HL-60 (cell line): ENCODE measurements around the gene ATG10.

ENCODE experiments used
- POLR2AphosphoS5 ChIP-seq: IDR thresholded peaks from 2 replicates; pipeline ENCODE4 v1.6.1; 2012; ENCODE audit warnings: low read depth
- TF ChIP-seq, protein P1 (sequence below): IDR thresholded peaks from one replicate; pipeline ENCODE4 v1.5.1; 2011; ENCODE audit warnings: low read length, control low read depth, inconsistent platforms; ENCODE audit not compliant: insufficient read depth
- TF ChIP-seq, protein P2 (sequence below): IDR thresholded peaks from 2 replicates; pipeline ENCODE4 v1.6.1; 2012; ENCODE audit warnings: low read depth; ENCODE audit not compliant: insufficient replicate concordance

DNA sequence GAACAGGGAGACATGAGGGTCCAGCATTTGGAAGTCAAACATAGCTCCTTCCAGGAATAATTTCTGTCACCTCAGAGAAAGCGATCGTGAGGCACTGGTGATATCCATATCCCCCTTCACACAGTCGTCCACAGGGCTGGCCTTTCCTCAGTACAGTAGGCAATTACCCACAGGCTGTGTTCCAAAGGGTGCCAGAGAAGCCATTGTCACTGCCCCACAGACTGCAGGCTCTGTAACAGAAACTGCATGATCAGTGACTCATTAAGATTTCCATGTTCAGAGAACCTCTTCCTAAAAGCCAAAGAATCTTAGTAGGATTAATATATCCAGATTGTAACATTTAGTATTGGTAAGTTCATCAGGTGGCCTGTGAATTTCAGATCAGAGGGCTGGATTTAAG, 178.7 kb downstream of the ATG10 start:
- TF ChIP-seq, protein P1, sequence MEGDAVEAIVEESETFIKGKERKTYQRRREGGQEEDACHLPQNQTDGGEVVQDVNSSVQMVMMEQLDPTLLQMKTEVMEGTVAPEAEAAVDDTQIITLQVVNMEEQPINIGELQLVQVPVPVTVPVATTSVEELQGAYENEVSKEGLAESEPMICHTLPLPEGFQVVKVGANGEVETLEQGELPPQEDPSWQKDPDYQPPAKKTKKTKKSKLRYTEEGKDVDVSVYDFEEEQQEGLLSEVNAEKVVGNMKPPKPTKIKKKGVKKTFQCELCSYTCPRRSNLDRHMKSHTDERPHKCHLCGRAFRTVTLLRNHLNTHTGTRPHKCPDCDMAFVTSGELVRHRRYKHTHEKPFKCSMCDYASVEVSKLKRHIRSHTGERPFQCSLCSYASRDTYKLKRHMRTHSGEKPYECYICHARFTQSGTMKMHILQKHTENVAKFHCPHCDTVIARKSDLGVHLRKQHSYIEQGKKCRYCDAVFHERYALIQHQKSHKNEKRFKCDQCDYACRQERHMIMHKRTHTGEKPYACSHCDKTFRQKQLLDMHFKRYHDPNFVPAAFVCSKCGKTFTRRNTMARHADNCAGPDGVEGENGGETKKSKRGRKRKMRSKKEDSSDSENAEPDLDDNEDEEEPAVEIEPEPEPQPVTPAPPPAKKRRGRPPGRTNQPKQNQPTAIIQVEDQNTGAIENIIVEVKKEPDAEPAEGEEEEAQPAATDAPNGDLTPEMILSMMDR, result no peak
- TF ChIP-seq POLR2AphosphoS5, result no peak
- TF ChIP-seq, protein P2, sequence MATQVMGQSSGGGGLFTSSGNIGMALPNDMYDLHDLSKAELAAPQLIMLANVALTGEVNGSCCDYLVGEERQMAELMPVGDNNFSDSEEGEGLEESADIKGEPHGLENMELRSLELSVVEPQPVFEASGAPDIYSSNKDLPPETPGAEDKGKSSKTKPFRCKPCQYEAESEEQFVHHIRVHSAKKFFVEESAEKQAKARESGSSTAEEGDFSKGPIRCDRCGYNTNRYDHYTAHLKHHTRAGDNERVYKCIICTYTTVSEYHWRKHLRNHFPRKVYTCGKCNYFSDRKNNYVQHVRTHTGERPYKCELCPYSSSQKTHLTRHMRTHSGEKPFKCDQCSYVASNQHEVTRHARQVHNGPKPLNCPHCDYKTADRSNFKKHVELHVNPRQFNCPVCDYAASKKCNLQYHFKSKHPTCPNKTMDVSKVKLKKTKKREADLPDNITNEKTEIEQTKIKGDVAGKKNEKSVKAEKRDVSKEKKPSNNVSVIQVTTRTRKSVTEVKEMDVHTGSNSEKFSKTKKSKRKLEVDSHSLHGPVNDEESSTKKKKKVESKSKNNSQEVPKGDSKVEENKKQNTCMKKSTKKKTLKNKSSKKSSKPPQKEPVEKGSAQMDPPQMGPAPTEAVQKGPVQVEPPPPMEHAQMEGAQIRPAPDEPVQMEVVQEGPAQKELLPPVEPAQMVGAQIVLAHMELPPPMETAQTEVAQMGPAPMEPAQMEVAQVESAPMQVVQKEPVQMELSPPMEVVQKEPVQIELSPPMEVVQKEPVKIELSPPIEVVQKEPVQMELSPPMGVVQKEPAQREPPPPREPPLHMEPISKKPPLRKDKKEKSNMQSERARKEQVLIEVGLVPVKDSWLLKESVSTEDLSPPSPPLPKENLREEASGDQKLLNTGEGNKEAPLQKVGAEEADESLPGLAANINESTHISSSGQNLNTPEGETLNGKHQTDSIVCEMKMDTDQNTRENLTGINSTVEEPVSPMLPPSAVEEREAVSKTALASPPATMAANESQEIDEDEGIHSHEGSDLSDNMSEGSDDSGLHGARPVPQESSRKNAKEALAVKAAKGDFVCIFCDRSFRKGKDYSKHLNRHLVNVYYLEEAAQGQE, result no peak
